ENCODE results near the gene TMEM271.
"Not testable (repeated sequence)": the region's sequence is repeated elsewhere in the genome, so short reads cannot be mapped to it uniquely, and the experiment has no call there.

The TMEM271 gene

GRCh38 chr4:566035-566434, 10.1 kb downstream of the TMEM271 start:
- Histone ChIP-seq H3K9me2 (ENCODE audit: low read depth, low read length) (no peaks in the 10 kb centered on the region), H3K9ac (ENCODE audit: low read length) (no peak overlapping the region), H3K79me2 (ENCODE audit: insufficient read depth, low read length) (no peaks in the 10 kb centered on the region), H2AFZ (ENCODE audit: low read length) (no peak overlapping the region), H3K27me3 (ENCODE audit: insufficient read depth, low read length) (no peaks in the 10 kb centered on the region), H3K4me3 (ENCODE audit: low read depth, low read length, poor library complexity, severe bottlenecking) (no peak overlapping the region), H3K4me2 (ENCODE audit: low read length) (no peak overlapping the region), H3K36me3 (ENCODE audit: insufficient read depth, low read length) (no peaks in the 10 kb centered on the region), H3K27ac (ENCODE audit: low read depth, low read length, poor library complexity, severe bottlenecking) (no peak overlapping the region), H3F3A (ENCODE audit: insufficient read depth, low read length) (no peaks in the 10 kb centered on the region), H3K4me1 (ENCODE audit: insufficient read depth, low read length, severe bottlenecking) (no peaks in the 10 kb centered on the region), H3K9me3 (ENCODE audit: low read length) (no peaks in the 10 kb centered on the region), H4K20me1 (ENCODE audit: insufficient read depth, low read length) (no peaks in the 10 kb centered on the region)
- TF ChIP-seq EZH2 (IDR thresholded peaks at IDR 0.05; ENCODE audit: borderline replicate concordance, low read length): no peak
- no peak for TF ChIP-seq CTCF (IDR thresholded peaks at IDR 0.05; ENCODE audit: low read length)

GRCh38 chr4:565614-566013, 10.5 kb downstream of the TMEM271 start:
- H3F3A ChIP-seq (ENCODE audit: insufficient read depth, low read length); H3K36me3 ChIP-seq (ENCODE audit: insufficient read depth, low read length); H3K9ac ChIP-seq (ENCODE audit: low read length); H2AFZ ChIP-seq (ENCODE audit: low read length); H3K4me1 ChIP-seq (ENCODE audit: insufficient read depth, low read length, severe bottlenecking); H3K4me2 ChIP-seq (ENCODE audit: low read length); H3K9me3 ChIP-seq (ENCODE audit: low read length); H4K20me1 ChIP-seq (ENCODE audit: insufficient read depth, low read length); H3K9me2 ChIP-seq (ENCODE audit: low read depth, low read length); H3K4me3 ChIP-seq (ENCODE audit: low read depth, low read length, poor library complexity, severe bottlenecking); H3K27ac ChIP-seq (ENCODE audit: low read depth, low read length, poor library complexity, severe bottlenecking); H3K27me3 ChIP-seq (ENCODE audit: insufficient read depth, low read length); H3K79me2 ChIP-seq (ENCODE audit: insufficient read depth, low read length): not testable (repeated sequence)

- H3K27me3 ChIP-seq (ENCODE audit: insufficient read depth, low read length): not testable (repeated sequence)
Measured at GRCh38 chr4:562458-562857, 13.6 kb downstream of the TMEM271 start.

GRCh38 chr4:561426-561825, 14.7 kb downstream of the TMEM271 start:
- H3K4me2 ChIP-seq (ENCODE audit: low read length): no peak overlapping the region
- H3K27me3 ChIP-seq (ENCODE audit: insufficient read depth, low read length): no peaks in the 10 kb centered on the region
- H3K9ac ChIP-seq (ENCODE audit: low read length): no peak overlapping the region
- H3K9me2 ChIP-seq (ENCODE audit: low read depth, low read length): no peaks in the 10 kb centered on the region
- no peak overlapping the region for H3K27ac ChIP-seq (ENCODE audit: low read depth, low read length, poor library complexity, severe bottlenecking)
- H3K36me3 ChIP-seq (ENCODE audit: insufficient read depth, low read length): no peaks in the 10 kb centered on the region; the same call in 1 of the 2 replicates
- no peaks in the 10 kb centered on the region for H3F3A ChIP-seq (ENCODE audit: insufficient read depth, low read length)
- no peaks in the 10 kb centered on the region for H3K4me1 ChIP-seq (ENCODE audit: insufficient read depth, low read length, severe bottlenecking)
- H3K4me3 ChIP-seq (ENCODE audit: low read depth, low read length, poor library complexity, severe bottlenecking): no peak overlapping the region
- H3K9me3 ChIP-seq (ENCODE audit: low read length): no peaks in the 10 kb centered on the region
- H3K79me2 ChIP-seq (ENCODE audit: insufficient read depth, low read length): no peaks in the 10 kb centered on the region
- H4K20me1 ChIP-seq (ENCODE audit: insufficient read depth, low read length): no peaks in the 10 kb centered on the region
- TF ChIP-seq EZH2 (IDR thresholded peaks at IDR 0.05; ENCODE audit: borderline replicate concordance, low read length) (no peak), CTCF (IDR thresholded peaks at IDR 0.05; ENCODE audit: low read length) (no peak)
- H2AFZ ChIP-seq (ENCODE audit: low read length): no peak overlapping the region

More at GRCh38 chr4:562458-562857, 13.6 kb downstream of the TMEM271 start:
- not testable (repeated sequence) for H3K9me2 ChIP-seq (ENCODE audit: low read depth, low read length); H3K4me1 ChIP-seq (ENCODE audit: insufficient read depth, low read length, severe bottlenecking); H3K79me2 ChIP-seq (ENCODE audit: insufficient read depth, low read length); H3K4me2 ChIP-seq (ENCODE audit: low read length); H3F3A ChIP-seq (ENCODE audit: insufficient read depth, low read length); H3K27ac ChIP-seq (ENCODE audit: low read depth, low read length, poor library complexity, severe bottlenecking); H3K9me3 ChIP-seq (ENCODE audit: low read length); H4K20me1 ChIP-seq (ENCODE audit: insufficient read depth, low read length); H3K4me3 ChIP-seq (ENCODE audit: low read depth, low read length, poor library complexity, severe bottlenecking); H3K9ac ChIP-seq (ENCODE audit: low read length); H2AFZ ChIP-seq (ENCODE audit: low read length); H3K36me3 ChIP-seq (ENCODE audit: insufficient read depth, low read length)
